Neuronal stem cell (in vitro differentiated cells): ENCODE results near the gene CLEC16A.
"Not testable (repeated sequence)": the region's sequence is repeated elsewhere in the genome, so short reads cannot be mapped to it uniquely, and the experiment has no call there.

Experiments
- DNase-seq: peaks from one replicate; pipeline ENCODE4 v3.0.0-alpha.2; 2013; ENCODE audit warnings: low spot score
- H2AFZ ChIP-seq: one replicate; pipeline ENCODE4 v1.6.1; 2013; ENCODE audit warnings: mild to moderate bottlenecking, low read length, inconsistent platforms
- H2AK5ac ChIP-seq: 2 replicates; pipeline ENCODE4 v1.6.1; 2013; ENCODE audit warnings: low read depth, mild to moderate bottlenecking, inconsistent platforms, low read length, moderate library complexity, mixed read lengths
- H2BK120ac ChIP-seq: 2 replicates; pipeline ENCODE4 v1.6.1; 2013; ENCODE audit warnings: low read depth, mild to moderate bottlenecking, inconsistent platforms, low read length, moderate library complexity, mixed read lengths
- H2BK12ac ChIP-seq: one replicate; pipeline ENCODE4 v1.6.1; 2013; ENCODE audit warnings: low read length, inconsistent platforms
- H2BK15ac ChIP-seq: 2 replicates; pipeline ENCODE4 v1.6.1; 2013; ENCODE audit warnings: mild to moderate bottlenecking, low read length, inconsistent platforms, mixed read lengths
- H2BK5ac ChIP-seq: one replicate; pipeline ENCODE4 v1.6.1; 2013; ENCODE audit warnings: inconsistent platforms, mild to moderate bottlenecking, low read length, moderate library complexity
- H3K14ac ChIP-seq: one replicate; pipeline ENCODE4 v1.6.1; 2013; ENCODE audit warnings: low read length, inconsistent platforms
- H3K18ac ChIP-seq: 2 replicates; pipeline ENCODE4 v1.6.1; 2013; ENCODE audit warnings: low read length, inconsistent platforms
- H3K23ac ChIP-seq: 2 replicates; pipeline ENCODE4 v1.6.1; 2013; ENCODE audit warnings: low read depth, mild to moderate bottlenecking, mixed read lengths, low read length, inconsistent platforms; ENCODE audit not compliant: poor library complexity
- H3K27ac ChIP-seq: replicated peaks from 3 replicates; pipeline ENCODE4 v1.5.1; 2013; ENCODE audit warnings: low read length, inconsistent platforms
- H3K27me3 ChIP-seq, 3 experiments: 2 replicates each; pipeline ENCODE4 v1.6.1; 2013; ENCODE audit warnings: low read length in 3 of 3, mild to moderate bottlenecking in 2 of 3, inconsistent platforms in 1 of 3, low read depth in 1 of 3, mixed read lengths in 1 of 3, moderate library complexity in 1 of 3; ENCODE audit not compliant: control insufficient read depth in 3 of 3, insufficient read depth in 3 of 3
- H3K36me3 ChIP-seq, 2 donors: replicated peaks in 1 of 2; 2 replicates each; pipeline ENCODE4 v1.6.1; 2013; ENCODE audit warnings: low read length in 2 of 2; ENCODE audit not compliant: control insufficient read depth in 2 of 2, insufficient read depth in 2 of 2
- H3K4ac ChIP-seq: 2 replicates; pipeline ENCODE4 v1.6.1; 2013; ENCODE audit warnings: inconsistent platforms, mild to moderate bottlenecking, low read length, moderate library complexity
- H3K4me1 ChIP-seq, 2 donors: 1 replicate in 1 of 2; 2 replicates in 1 of 2; pipeline ENCODE4 v1.6.1; 2013; ENCODE audit warnings: low read length in 2 of 2, low read depth in 1 of 2; ENCODE audit not compliant: control insufficient read depth in 2 of 2, insufficient read depth in 1 of 2
- H3K4me2 ChIP-seq: one replicate; pipeline ENCODE4 v1.6.1; 2013; ENCODE audit warnings: mild to moderate bottlenecking, low read length, inconsistent platforms; ENCODE audit not compliant: insufficient read depth, poor library complexity, severe bottlenecking
- H3K4me3 ChIP-seq, 2 donors: 2 replicates each; pipeline ENCODE4 v1.5.1; 2013; ENCODE audit warnings: low read length in 2 of 2, mild to moderate bottlenecking in 2 of 2, inconsistent platforms in 1 of 2, moderate library complexity in 1 of 2
- H3K79me1 ChIP-seq: one replicate; pipeline ENCODE4 v1.6.1; 2013; ENCODE audit warnings: low read depth, mild to moderate bottlenecking, inconsistent platforms, low read length, moderate library complexity
- H3K9ac ChIP-seq: one replicate; pipeline ENCODE4 v1.6.1; 2013; ENCODE audit warnings: mild to moderate bottlenecking, low read depth, low read length, inconsistent platforms; ENCODE audit not compliant: poor library complexity
- H3K9me3 ChIP-seq, 2 donors: replicated peaks in 1 of 2; 2 replicates each; pipeline versions ENCODE3 to v1.6.1; 2013; ENCODE audit warnings: low read length in 2 of 2, mild to moderate bottlenecking in 2 of 2, inconsistent platforms in 1 of 2, low read depth in 1 of 2, mixed read lengths in 1 of 2, moderate library complexity in 1 of 2; ENCODE audit not compliant: control insufficient read depth in 2 of 2, insufficient read depth in 1 of 2
- H4K8ac ChIP-seq: one replicate; pipeline ENCODE4 v1.6.1; 2013; ENCODE audit warnings: low read depth, mild to moderate bottlenecking, inconsistent platforms, low read length, moderate library complexity
- H4K91ac ChIP-seq: one replicate; pipeline ENCODE4 v1.6.1; 2013; ENCODE audit warnings: low read length, low read depth, mild to moderate bottlenecking, inconsistent platforms; ENCODE audit not compliant: poor library complexity
- WGBS, 2 donors: extraction: QIAGEN DNeasy Blood & Tissue Kit; methylation state at CpG; one replicate each; pipeline ENCODE4 v1.1.7; 2013; ENCODE audit warnings: missing lambda C conversion rate in 2 of 2, mixed read lengths in 1 of 2; ENCODE audit not compliant: insufficient read length in 2 of 2, insufficient replicate concordance in 1 of 2; ENCODE audit errors: extremely low coverage in 2 of 2; 5-methylcytosine and 5-hydroxymethylcytosine counted together

The CLEC16A gene

DNA sequence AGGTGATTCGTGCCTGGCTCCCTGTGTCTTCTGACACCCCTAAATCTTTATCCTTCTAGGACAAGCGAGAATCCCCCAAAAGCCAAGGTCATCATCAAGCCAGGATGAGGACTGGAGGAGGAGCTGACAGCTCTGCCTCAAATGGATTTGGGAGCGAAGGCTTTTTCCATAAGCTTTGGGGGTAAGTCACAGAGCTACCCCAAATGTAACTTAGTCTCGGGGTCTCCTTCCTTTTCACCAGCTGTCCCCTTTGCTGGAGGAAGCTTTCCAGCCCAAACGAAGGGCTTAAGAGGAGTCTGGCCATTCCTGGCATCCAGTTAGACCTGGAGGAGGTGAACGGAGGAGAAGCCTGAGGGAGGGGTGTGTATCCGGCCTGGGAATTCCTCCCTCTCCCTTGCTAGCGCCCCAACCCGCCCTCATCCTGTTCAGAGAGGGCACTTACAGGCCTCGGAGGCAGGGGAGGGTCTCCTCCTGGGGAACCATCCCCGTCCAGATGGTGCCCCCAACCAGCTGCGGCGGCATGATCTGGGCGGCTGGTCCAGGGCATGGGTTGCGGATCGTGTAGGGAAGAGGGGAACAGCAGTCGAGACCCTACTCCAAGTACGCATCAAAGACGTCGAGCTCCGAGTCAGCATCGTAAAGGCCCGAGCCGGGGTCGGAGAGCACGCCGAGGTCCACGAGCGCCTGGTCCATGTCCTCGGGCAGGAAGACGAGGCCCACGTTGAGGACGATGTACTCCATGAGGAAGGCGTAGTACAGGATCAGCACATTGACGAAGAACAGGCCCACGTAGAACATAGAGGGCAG, 3.0 kb upstream of the CLEC16A start:
- Histone ChIP-seq H2BK15ac (no peak overlapping the region), H3K4me1 (peaks cover 25 to 27% of the 10 kb centered on the region in 2 donors)
- no peak for DNase-seq

DNA sequence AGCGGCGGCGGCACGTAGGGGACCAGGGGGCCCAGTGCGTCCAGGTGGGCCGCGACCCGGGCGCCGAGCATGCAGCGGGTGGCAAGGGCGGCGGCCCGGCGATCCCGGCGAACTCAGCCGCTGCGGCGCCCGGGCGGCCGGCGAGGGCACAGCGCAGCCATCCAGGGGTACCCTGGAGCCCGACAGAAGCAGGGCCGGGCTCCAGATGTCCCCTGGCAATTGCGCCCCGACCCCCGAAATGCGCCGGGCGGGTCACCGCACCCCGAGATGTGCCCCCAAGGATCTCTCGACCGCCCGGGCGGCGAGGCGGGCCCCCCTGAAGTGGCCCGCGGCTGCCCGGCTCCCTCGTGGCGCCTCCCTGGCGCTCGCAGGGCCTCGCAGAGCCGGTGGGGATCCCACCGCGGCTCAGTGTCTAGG, 2.4 kb upstream of the CLEC16A start:
- peak overlapping the region; percentile 60 to 81 for H3K4me3 ChIP-seq
- not testable (repeated sequence) for H3K27ac ChIP-seq, H2BK5ac ChIP-seq, DNase-seq, H2BK12ac ChIP-seq, H2AK5ac ChIP-seq, H2BK15ac ChIP-seq, H3K4ac ChIP-seq, H3K79me1 ChIP-seq, H4K91ac ChIP-seq, H3K27me3 ChIP-seq, H4K8ac ChIP-seq, H2BK120ac ChIP-seq, H3K14ac ChIP-seq, H3K9me3 ChIP-seq, H3K23ac ChIP-seq
- peak overlapping the region; percentile 47 for H3K9ac ChIP-seq
- no CpG with 5 or more reads among the region's 52 CpGs for WGBS, 2 donors
- H2AFZ ChIP-seq: peak overlapping the region; percentile 96
- peaks cover 25 to 30% of the 10 kb centered on the region in 2 donors for H3K4me1 ChIP-seq
- H3K18ac ChIP-seq: peak overlapping the region; percentile 30
- H3K36me3 ChIP-seq: peaks cover 2 to 33% of the 10 kb centered on the region in 2 donors
- peak overlapping the region; percentile 87 for H3K4me2 ChIP-seq

More for the DNA sequence above, 3.0 kb upstream of the CLEC16A start:
- no peaks in the 10 kb centered on the region for H3K9me3 ChIP-seq
- peaks cover 0 to 3% (median 0%) of the 10 kb centered on the region in 3 experiments for H3K27me3 ChIP-seq
- H3K4me3 ChIP-seq: peak overlapping the region; percentile 60 to 81
- H3K4me2 ChIP-seq: peak overlapping the region; percentile 87
- H2BK12ac ChIP-seq: no peak overlapping the region
- no CpG with 5 or more reads among the region's 36 CpGs for WGBS, 2 donors
- H2BK5ac ChIP-seq: no peak overlapping the region
- H3K27ac ChIP-seq: no peak overlapping the region
- H2BK120ac ChIP-seq: no peak overlapping the region
- H3K36me3 ChIP-seq: peaks cover 2 to 39% of the 10 kb centered on the region in 2 donors
- H3K18ac ChIP-seq: peak overlapping the region; percentile 72
- H3K23ac ChIP-seq: peak overlapping the region; percentile 78
- no peak overlapping the region for H4K8ac ChIP-seq
- H2AFZ ChIP-seq: peak overlapping the region; percentile 96
- H3K9ac ChIP-seq: peak overlapping the region; percentile 95
- no peak overlapping the region for H4K91ac ChIP-seq
- H3K79me1 ChIP-seq: peaks cover 8% of the 10 kb centered on the region
- H2AK5ac ChIP-seq: no peak overlapping the region
- H3K14ac ChIP-seq: no peak overlapping the region
- H3K4ac ChIP-seq: no peak overlapping the region

DNA sequence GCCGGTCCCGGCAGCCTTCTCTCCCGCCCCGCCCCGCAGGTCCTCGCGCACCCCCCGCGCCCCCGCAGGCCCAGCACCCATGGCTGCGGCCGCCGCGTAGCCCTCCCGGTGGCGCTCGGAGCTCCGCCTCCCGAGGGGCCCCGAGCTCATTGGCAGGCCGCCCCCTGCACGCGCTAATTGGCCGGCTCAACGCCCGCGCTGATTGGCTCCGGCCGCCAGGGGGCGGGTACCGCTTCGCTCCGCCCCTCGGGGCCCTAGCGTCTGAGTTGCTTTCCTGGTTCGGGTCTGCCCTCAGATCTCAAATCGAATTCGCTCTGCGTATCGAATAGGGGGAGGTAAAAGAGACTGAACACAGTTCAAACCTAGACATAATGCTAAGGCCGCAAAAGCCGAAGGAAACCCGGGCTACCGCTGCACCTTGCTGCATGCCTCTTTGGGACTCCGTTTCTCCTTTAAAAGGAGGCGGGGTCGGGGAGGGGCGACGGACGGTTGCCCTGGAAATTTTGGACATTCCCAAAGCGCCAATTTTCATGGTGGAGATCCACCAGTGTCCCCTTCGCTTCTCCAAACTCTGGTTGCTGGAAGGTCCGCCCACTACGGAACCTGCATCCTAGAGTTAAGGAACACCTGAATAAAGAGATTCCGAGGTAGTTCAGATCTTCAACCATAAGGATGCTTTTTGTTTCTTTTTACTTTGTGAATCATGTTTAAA, 1.9 kb upstream of the CLEC16A start, which contains the start of gene DEXI:
Gene DEXI, minus strand, starts transcription at position 117 of the 712 bp plus-strand sequence. CDS start 463 bp downstream, outside the sequence.
- Histone ChIP-seq H3K36me3 (peaks cover 2 to 28% of the 10 kb centered on the region in 2 donors), H2BK15ac (no peak within 1 kb of the TSS), H3K4me3 (peak within 1 kb of the TSS; percentile 60 to 81), H3K27me3 (peaks cover 0 to 3% (median 0%) of the 10 kb centered on the region in 3 experiments), H3K9ac (peak within 1 kb of the TSS; percentile 95), H3K79me1 (peaks cover 8% of the 10 kb centered on the region), H4K91ac (no peak within 1 kb of the TSS), H3K4me2 (peak within 1 kb of the TSS; percentile 87), H4K8ac (no peak within 1 kb of the TSS), H3K4me1 (peaks cover 28 to 34% of the 10 kb centered on the region in 2 donors), H2AK5ac (no peak within 1 kb of the TSS), H2AFZ (peak within 1 kb of the TSS; percentile 96), H3K18ac (peak within 1 kb of the TSS; percentile 95), H2BK12ac (no peak within 1 kb of the TSS), H2BK120ac (no peak within 1 kb of the TSS), H3K9me3 (no peaks in the 10 kb centered on the region), H3K14ac (no peak within 1 kb of the TSS), H3K4ac (peak within 1 kb of the TSS; percentile 27), H3K23ac (peak within 1 kb of the TSS; percentile 78), H2BK5ac (peak within 1 kb of the TSS; percentile 54), H3K27ac (peak within 1 kb of the TSS; percentile 66)
- peak; percentile 86 for DNase-seq
- WGBS, 2 donors: no CpG with 5 or more reads among the region's 55 CpGs

DNA sequence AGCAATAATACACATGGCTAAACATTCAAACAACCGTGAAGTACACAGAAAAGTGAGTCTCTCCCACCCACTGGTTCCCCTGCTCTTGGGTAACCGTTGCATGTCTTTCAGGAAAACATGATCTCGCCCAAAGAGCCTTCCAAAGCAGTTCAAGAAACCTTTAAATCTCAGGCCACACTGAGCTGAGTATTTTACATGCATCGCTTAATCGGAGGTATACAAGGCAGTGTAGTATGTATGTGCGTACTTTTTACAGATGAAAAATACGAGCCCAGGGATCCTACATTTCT, 1.4 kb upstream of the CLEC16A start:
- H3K4me3 ChIP-seq: no peak overlapping the region
- no CpG with 5 or more reads among the region's 7 CpGs for WGBS, 2 donors

More for the DNA sequence above, 1.4 kb upstream of the CLEC16A start:
- Histone ChIP-seq H2BK12ac (no peak overlapping the region), H2BK120ac (no peak overlapping the region), H3K23ac (no peak overlapping the region), H3K9ac (no peak overlapping the region), H3K9me3 (no peaks in the 10 kb centered on the region), H3K79me1 (peaks cover 8% of the 10 kb centered on the region), H3K18ac (no peak overlapping the region), H3K4ac (no peak overlapping the region), H3K27ac (no peak overlapping the region), H3K4me2 (no peak overlapping the region), H3K36me3 (peaks cover 2 to 25% of the 10 kb centered on the region in 2 donors), H2BK5ac (no peak overlapping the region), H2BK15ac (no peak overlapping the region), H4K8ac (no peak overlapping the region), H2AFZ (peak overlapping the region; percentile 96), H3K14ac (no peak overlapping the region), H4K91ac (no peak overlapping the region), H3K4me1 (peaks cover 28 to 34% of the 10 kb centered on the region in 2 donors), H3K27me3 (peaks cover 0 to 3% (median 0%) of the 10 kb centered on the region in 3 experiments), H2AK5ac (no peak overlapping the region)
- DNase-seq: no peak
